Fibroblast of skin of left biceps (primary cell): Measurements from ENCODE around the gene IER2.
"Not testable (repeated sequence)": the region's sequence is repeated elsewhere in the genome, so short reads cannot be mapped to it uniquely, and the experiment has no call there.

Experiments
- DNase-seq, 2 experiments: peaks; one replicate each; pipeline ENCODE4 v3.0.0-alpha.2; 2013; ENCODE audit warnings: low read depth in 2 of 2

The IER2 gene

GRCh38 chr19:13198634-13199033, 48.4 kb downstream of the IER2 start:
- no peak for DNase-seq

DNA sequence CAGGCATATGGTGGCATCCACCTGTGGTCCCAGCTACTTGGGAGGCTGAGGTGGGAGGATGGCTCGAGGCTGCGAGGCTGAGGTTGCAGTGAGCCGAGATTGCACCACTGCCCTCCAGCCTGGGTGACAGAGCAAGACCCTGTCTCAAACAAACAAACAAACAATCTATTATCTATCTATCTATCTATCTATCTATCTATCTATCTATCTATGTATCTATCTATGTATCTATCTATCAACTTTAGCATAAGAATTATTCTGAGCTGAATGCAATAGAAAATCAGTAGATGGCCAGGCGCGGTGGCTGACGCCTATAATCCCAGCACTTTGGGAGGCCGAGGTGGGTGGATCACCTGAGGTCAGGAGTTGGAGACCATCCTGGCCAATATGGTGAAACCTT, 51.9 kb downstream of the IER2 start:
- DNase-seq = not testable (repeated sequence)
